NT2/D1 (cell line): ENCODE measurements around the gene APMAP.

Experiments
- SUZ12 ChIP-seq: IDR thresholded peaks from 2 replicates; pipeline ENCODE4 v1.6.1; 2011; ENCODE audit not compliant: insufficient read length, insufficient read depth; ENCODE audit errors: extremely low read depth
- YY1 ChIP-seq: IDR thresholded peaks from 2 replicates; pipeline ENCODE4 v1.6.1; 2011; ENCODE audit not compliant: insufficient read length, insufficient read depth
- ZNF274 ChIP-seq: IDR thresholded peaks from 2 replicates; pipeline ENCODE4 v1.6.1; 2011; ENCODE audit warnings: mild to moderate bottlenecking, low read depth, low read length

DNA sequence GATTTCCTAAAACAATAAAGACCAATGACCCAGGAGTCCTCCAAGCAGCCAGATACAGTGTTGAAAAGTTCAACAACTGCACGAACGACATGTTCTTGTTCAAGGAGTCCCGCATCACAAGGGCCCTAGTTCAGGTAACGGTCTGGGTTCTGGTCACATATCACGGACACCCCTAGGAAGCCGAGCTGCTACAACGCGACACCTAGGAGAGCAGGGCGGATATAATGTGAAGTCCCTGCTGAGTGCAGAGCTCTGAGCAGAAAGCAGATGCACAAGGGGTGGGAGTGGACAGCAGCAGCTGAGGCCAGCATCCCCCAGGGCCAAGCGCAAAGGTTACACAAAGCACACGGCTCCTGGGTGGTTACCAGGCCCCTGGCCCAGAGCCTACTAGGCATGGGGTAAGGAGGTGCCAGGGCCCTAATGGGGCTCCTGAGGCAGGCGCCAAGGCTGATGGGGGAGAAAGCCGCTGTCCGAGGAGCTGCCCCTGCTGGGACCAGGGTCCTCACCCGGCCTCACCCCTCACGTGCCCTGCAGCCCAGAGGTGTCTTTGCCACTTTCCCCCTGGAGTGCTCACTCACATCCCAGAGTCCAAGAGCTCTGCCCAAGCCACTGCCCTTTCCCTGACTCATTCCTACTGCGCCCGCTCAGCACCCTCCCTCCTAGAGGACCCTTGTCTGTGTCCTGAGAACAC is 35.1 kb downstream of the APMAP start:
- no peak for TF ChIP-seq ZNF274
- no peak for TF ChIP-seq SUZ12
- no peak for TF ChIP-seq YY1
